Adrenal gland (tissue), 12 donors: Measurements from ENCODE around the gene SAXO2. TPM values are rescaled to one million over a fixed set of nuclear protein-coding genes. Genes with fewer than 3 reads are reported as not detected.
A peak's percentile ranks its signal among the peaks of the same experiment; 100 is the strongest.
"Not testable (repeated sequence)": the region's sequence is repeated elsewhere in the genome, so short reads cannot be mapped to it uniquely, and the experiment has no call there.

ENCODE experiments used
- DNase-seq, 7 donors: peaks; one replicate each; pipeline ENCODE4 v3.0.0-alpha.2; 2019 to 2020
- H3K27ac ChIP-seq, 5 donors: fragments of 200-600 bp; sonication (generic) in 4 of 5; 1 replicate in 3 of 5; 2 replicates in 2 of 5; pipeline versions ENCODE4 v1.5.1 to v1.8.0; 2016 to 2020; ENCODE audit warnings: mild to moderate bottlenecking in 1 of 5
- H3K27me3 ChIP-seq: fragments of 200-600 bp; 2 replicates; pipeline ENCODE4 v1.8.0; 2021
- H3K36me3 ChIP-seq, 2 donors: fragments of 200-600 bp; replicated peaks in 1 of 2; 1 replicate in 1 of 2; 2 replicates in 1 of 2; pipeline versions ENCODE4 v1.5.1 to v1.8.0; 2018 to 2022
- H3K4me1 ChIP-seq, 2 donors: fragments of 200-600 bp; replicated peaks in 1 of 2; 1 replicate in 1 of 2; 2 replicates in 1 of 2; pipeline versions ENCODE4 v1.5.1 to v1.8.0; 2018 to 2021
- H3K4me3 ChIP-seq, 4 donors: fragments of 200-600 bp; sonication (generic) in 3 of 4; one replicate each; pipeline ENCODE4 v1.5.1; 2016 to 2018
- H3K9me3 ChIP-seq, 3 donors: fragments of 200-600 bp; sonication (generic) in 1 of 3; replicated peaks in 1 of 3; 1 replicate in 2 of 3; 2 replicates in 1 of 3; pipeline versions ENCODE4 v1.5.1 to v1.8.0; 2016 to 2021
- POLR2A ChIP-seq, 2 donors: fragments of 450-650 bp; IDR thresholded peaks; one replicate each; pipeline ENCODE4 v1.6.1; 2017; ENCODE audit warnings: antibody characterized with exemption in 2 of 2, mild to moderate bottlenecking in 2 of 2, moderate library complexity in 1 of 2
- WGBS, 4 donors: extraction: QIAGEN DNeasy Blood & Tissue Kit in 2 of 4; methylation state at CpG; one replicate each; pipeline versions ENCODE4 v1.1.5 to v1.1.7; 2013 to 2017; 5-methylcytosine and 5-hydroxymethylcytosine counted together
- intact Hi-C, 2 donors: fragments of 100-400 bp; cut with DNase I; formaldehyde crosslinking; loops; one replicate each; pipeline versions ENCODE4 v1.14.1 to v1.15.0; 2022 to 2023
- polyA plus RNA-seq, 3 donors: library from polyadenylated mRNA; stranded (reverse); fragments of 200-250 nt in 2 of 3; fragments of 350-450 nt in 1 of 3; fragmentation: Illumina TruSeq in 1 of 3; extraction: RNeasy Lipid Tissue Mini Kit (QIAGEN cat#74804) in 1 of 3; gene quantifications; one replicate each; pipeline ENCODE4 v1.2.3, GENCODE V29; 2013 to 2014
- total RNA-seq, 9 donors: library from RNA; depleted of rRNA in 4 of 9; stranded (reverse); fragments of >200 nt in 4 of 9; fragments of 120-200 nt in 1 of 9; fragmentation: NEBNext Ultra II Directional in 1 of 9; extraction: Animal tissue kit (Norgen Biotek cat#: 25700) in 1 of 9; gene quantifications; one replicate each; pipeline versions ENCODE4 v1.1.0 to v1.2.4, GENCODE V29; 2013 to 2023
- TF ChIP-seq, protein P1 (sequence below), 6 experiments: fragments of 450-650 bp in 4 of 6; fragments of 200-600 bp in 2 of 6; sonication (generic) in 1 of 6; IDR thresholded peaks; 1 replicate in 5 of 6; 2 replicates in 1 of 6; pipeline versions ENCODE4 v1.5.1 to v1.8.0; 2016 to 2021; ENCODE audit warnings: antibody characterized with exemption in 6 of 6, mild to moderate bottlenecking in 2 of 6, moderate library complexity in 1 of 6
- donor health status: healthy with polysubstance abuse.
- donor health status: Bipolar disorder and iron deficiency.
- donor health status: DM: yes; HTN: yes; CAD: no.
- donor health status: DM: no; HTN: no; CAD: no.
- donor health status: DM: no; HTN: no; CAD: no.
- donor health status: DM: yes; HTN: yes; CAD: no.

Gene SAXO2
- total and polyA plus RNA-seq, 12 donors = 0.56 to 14.9 (median 3.4) TPM; not detected in 1

DNA sequence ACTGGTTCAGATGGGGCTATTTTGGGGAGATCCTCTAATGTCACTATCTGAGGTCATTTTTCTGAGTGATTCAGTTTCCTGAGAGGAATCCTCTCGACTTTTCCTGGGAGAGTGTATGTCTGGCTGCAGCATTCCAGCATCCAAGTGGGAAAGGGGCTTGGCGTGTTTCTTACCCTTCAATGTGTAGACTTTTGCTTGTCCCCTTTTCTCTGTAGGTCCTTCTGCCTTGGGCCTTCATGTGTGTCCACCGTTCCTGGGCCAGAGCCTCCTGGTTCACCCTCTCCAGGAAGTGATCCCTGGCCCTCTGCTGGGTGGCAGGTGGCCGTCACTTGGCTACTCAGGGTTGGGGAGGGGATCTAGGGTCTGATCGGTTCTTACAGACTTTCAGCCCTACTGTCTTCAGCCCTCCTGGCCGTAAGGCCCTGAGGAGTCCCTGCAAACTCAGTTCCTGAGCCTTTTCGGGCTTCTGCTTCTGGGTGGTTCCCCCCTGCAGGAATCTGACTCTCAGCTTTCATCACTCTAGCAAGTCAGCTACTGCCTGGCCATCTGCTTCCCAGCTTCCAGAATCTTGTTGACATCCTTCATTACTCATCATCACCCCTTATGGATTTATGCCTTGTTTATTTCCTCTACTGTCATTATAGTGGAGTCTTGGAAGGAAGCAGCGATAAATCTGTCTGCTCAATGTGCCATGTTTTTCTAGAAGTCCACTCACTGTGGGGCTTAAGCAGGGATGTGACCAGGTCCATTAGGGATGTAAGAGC lies 50.1 kb downstream of the SAXO2 start:
- intact Hi-C loops = no loop called here
- Histone ChIP-seq H3K27me3 (no peaks in the 10 kb centered on the region), H3K4me3 (no peak overlapping the region), H3K4me1 (no peaks in the 10 kb centered on the region), H3K36me3 (no peaks in the 10 kb centered on the region), H3K27ac (no peak overlapping the region), H3K9me3 (no peaks in the 10 kb centered on the region)
- WGBS, 4 donors = 74 to 81% (median 79%) methylated on average over 6 to 8 of the region's 8 CpGs
- no peak for TF ChIP-seq POLR2A (IDR thresholded peaks at IDR 0.05)
- TF ChIP-seq, protein P1, sequence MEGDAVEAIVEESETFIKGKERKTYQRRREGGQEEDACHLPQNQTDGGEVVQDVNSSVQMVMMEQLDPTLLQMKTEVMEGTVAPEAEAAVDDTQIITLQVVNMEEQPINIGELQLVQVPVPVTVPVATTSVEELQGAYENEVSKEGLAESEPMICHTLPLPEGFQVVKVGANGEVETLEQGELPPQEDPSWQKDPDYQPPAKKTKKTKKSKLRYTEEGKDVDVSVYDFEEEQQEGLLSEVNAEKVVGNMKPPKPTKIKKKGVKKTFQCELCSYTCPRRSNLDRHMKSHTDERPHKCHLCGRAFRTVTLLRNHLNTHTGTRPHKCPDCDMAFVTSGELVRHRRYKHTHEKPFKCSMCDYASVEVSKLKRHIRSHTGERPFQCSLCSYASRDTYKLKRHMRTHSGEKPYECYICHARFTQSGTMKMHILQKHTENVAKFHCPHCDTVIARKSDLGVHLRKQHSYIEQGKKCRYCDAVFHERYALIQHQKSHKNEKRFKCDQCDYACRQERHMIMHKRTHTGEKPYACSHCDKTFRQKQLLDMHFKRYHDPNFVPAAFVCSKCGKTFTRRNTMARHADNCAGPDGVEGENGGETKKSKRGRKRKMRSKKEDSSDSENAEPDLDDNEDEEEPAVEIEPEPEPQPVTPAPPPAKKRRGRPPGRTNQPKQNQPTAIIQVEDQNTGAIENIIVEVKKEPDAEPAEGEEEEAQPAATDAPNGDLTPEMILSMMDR (IDR thresholded peaks at IDR 0.05) = no peak
- peak in 2 of 7 donors; percentile 9 to 21 for DNase-seq

DNA sequence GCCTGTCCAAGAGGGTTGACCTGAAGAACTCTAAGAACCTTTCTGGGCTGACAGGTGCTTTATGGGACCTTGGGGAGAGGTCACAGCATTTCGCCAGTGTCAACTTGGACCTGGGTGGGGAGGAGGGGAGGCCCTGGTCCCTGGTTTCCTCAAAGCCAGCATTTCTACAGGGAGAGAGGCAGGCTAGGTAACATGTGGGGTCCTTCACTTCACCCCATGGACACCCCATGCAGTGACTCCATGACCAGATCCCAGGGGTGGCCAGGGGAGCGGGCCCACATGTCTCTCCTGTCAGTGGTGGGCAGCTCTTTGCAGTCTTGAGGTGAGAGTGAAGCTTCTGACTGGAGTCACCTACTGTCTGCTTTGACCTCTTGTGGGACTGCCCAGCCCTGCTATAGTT lies 50.8 kb downstream of the SAXO2 start:
- DNase-seq = no peak
- H3K36me3 ChIP-seq = no peaks in the 10 kb centered on the region
- TF ChIP-seq, protein P1 (IDR thresholded peaks at IDR 0.05) = no peak
- TF ChIP-seq POLR2A (IDR thresholded peaks at IDR 0.05) = no peak
- 90 to 98% (median 94%) methylated on average over 2 of the region's 2 CpGs for WGBS, 4 donors
- intact Hi-C loops = no loop called here
- no peaks in the 10 kb centered on the region for H3K4me1 ChIP-seq
- no peak overlapping the region for H3K4me3 ChIP-seq
- H3K27ac ChIP-seq = no peak overlapping the region
- no peaks in the 10 kb centered on the region for H3K9me3 ChIP-seq
- no peaks in the 10 kb centered on the region for H3K27me3 ChIP-seq

DNA sequence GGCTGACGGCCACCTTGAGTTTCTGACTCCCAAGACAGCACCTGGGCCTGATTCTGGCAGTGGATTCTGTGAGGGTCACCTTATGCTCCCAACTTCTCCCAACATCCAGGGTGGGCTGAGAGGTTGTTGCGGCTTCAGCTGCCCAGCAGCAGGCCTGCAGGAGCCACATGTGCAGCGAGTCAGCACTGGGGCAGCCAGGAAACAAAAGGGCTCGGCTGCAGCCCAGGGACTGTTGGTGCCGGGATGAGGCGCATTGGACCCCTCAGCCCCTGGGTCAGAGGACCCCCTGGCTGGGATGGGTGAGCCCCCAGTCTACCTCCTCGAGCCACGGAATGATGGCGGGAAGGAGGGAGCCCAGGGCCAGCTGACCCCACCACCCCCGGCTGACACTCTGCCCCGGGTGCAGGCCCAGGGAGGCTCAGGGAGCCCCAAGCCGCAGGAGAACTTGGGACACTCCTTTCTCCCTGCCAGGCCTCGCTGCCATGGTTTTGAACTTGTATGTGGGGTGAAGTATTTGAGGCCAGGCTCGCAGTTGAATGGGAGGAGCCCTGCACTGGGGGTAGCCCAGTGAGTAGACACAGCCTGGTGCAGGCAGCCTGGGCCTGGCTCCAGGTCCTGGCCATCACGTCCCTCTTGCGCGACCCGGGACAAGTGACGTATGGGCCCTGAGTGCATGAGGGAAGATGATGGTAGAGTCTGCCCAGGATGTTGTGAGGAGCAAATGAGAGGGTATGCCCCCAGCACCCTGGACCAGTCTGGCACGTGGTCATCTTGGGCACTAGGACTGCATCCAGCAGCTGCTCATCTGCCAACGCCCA lies 51.5 kb downstream of the SAXO2 start:
- H3K27ac ChIP-seq, intact Hi-C loops, H3K27me3 ChIP-seq, H3K9me3 ChIP-seq, H3K4me1 ChIP-seq, H3K36me3 ChIP-seq, H3K4me3 ChIP-seq, DNase-seq: not testable (repeated sequence)
- WGBS, 4 donors = 86 to 90% (median 88%) methylated on average over 4 to 21 of the region's 21 CpGs

DNA sequence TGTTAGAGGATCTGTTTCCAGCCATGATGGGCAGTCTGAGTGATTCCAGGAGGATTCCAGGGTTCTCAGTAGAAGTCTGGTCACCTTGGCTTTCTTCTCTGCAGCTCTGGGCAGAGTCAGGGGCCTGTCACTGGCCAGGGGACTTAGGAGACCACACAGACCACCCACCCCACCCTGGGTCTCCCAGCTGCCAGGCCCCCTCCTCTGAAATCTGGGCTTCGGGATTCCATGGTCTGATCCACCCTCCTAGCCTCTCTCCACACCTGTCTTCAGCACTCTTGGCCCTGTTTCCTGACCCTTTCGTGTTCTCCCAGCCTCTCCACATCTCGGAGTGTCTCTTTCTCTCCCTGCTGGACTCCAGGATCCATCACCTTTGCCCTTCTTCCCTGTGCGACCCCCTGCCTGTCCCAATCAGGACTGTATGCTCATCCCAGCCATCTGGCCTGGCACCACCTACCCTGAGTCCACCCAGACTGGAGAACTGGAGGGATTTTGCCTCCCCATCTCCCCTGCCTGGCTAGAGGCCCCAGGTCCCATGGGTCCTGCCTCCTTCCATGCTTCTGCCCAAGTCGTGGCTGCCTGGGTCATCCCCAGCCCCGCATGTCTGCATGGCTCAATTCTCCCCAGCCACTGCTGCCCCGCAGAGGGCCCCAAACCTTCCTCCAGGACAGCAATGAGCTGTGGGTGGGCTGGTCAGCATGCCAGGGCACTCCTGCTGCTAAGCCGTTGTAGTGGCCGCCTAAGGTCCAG lies 52.3 kb downstream of the SAXO2 start:
- DNase-seq = no peak
- no peaks in the 10 kb centered on the region for H3K9me3 ChIP-seq

More for the DNA sequence above, 52.3 kb downstream of the SAXO2 start:
- Histone ChIP-seq H3K4me1 (no peaks in the 10 kb centered on the region), H3K36me3 (no peaks in the 10 kb centered on the region), H3K27ac (no peak overlapping the region), H3K4me3 (no peak overlapping the region), H3K27me3 (no peaks in the 10 kb centered on the region)
- intact Hi-C loops = no loop called here
- TF ChIP-seq POLR2A (IDR thresholded peaks at IDR 0.05) = no peak
- TF ChIP-seq, protein P1 (IDR thresholded peaks at IDR 0.05) = no peak
- 78 to 97% (median 79%) methylated on average over 6 to 9 of the region's 9 CpGs for WGBS, 4 donors
